ENCODE data around the gene NRXN2.

DNA sequence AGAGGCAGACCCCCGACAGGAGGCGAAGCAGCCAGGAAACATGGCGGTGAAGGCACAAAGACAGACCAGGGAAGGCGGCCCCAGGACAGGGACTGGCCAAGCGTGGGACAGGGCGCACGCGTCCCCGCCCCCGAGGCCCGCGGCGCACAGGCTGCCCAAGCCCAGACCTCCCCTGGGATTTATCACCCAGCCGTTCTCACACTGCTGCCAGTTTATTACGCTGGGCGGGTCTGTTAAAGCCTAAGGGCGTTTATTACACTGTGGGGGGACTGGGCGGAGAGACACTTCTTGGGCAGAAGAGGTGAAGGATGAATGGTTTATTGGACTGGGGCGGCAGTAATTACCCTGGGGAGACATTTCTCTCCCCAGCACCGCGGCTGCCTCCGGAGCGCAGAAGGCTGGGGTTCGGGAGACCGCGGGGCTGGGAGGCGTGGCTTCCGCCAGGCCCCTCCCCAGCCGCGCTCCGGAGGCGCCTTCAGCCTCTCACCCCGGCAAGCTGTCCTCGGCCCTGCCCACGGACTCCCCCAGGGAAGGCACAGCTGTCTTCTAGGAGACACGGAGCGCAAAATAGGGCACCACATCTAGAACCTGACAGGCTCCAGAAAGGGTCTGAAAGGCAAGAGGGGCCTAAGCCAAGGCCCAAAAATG, 84.9 kb downstream of the NRXN2 start:
- TF ChIP-seq CTCF (IDR thresholded peaks at IDR 0.05; ENCODE audit: insufficient read depth, low read depth, low read length) (no peak), EZH2 (IDR thresholded peaks at IDR 0.05; ENCODE audit: insufficient read depth, low read length) (no peak)

All from astrocyte (in vitro differentiated cells and primary cell).